ENCODE results near the gene RNASEH2A.
A peak's percentile ranks its signal among the peaks of the same experiment; 100 is the strongest.

The RNASEH2A gene

GRCh38 chr19:12806242-12807081 lies at the start of gene RNASEH2A:
Gene RNASEH2A (plus strand): TSS chr19:12806584. CDS start chr19:12806674, 90 bp downstream.
- peak; percentile 98 for DNase-seq (ENCODE audit: low spot score)

- DNase-seq (ENCODE audit: low spot score), result peak; percentile 95
Measured at GRCh38 chr19:12757544-12758274, 48.7 kb upstream of the RNASEH2A start.

- DNase-seq (ENCODE audit: low spot score), result no peak
Measured at GRCh38 chr19:12759686-12760085, 46.7 kb upstream of the RNASEH2A start.

GRCh38 chr19:12763100-12763499 lies 43.3 kb upstream of the RNASEH2A start:
- no peak for DNase-seq (ENCODE audit: low spot score)

GRCh38 chr19:12764698-12765097 lies 41.7 kb upstream of the RNASEH2A start:
- no peak for DNase-seq (ENCODE audit: low spot score)

GRCh38 chr19:12766051-12766521 lies 40.3 kb upstream of the RNASEH2A start:
- DNase-seq (ENCODE audit: low spot score), result peak; percentile 93

GRCh38 chr19:12767150-12767549 lies 39.2 kb upstream of the RNASEH2A start:
- DNase-seq (ENCODE audit: low spot score), result no peak

GRCh38 chr19:12767666-12768065 lies 38.7 kb upstream of the RNASEH2A start:
- DNase-seq (ENCODE audit: low spot score), result no peak

- DNase-seq (ENCODE audit: low spot score), result no peak
Measured at GRCh38 chr19:12769689-12770088, 36.7 kb upstream of the RNASEH2A start.

- DNase-seq (ENCODE audit: low spot score), result no peak
Measured at GRCh38 chr19:12770922-12771321, 35.5 kb upstream of the RNASEH2A start.

- no peak for DNase-seq (ENCODE audit: low spot score)
Measured at GRCh38 chr19:12772323-12772722, 34.1 kb upstream of the RNASEH2A start.

GRCh38 chr19:12773571-12773970 lies 32.8 kb upstream of the RNASEH2A start:
- no peak for DNase-seq (ENCODE audit: low spot score)

GRCh38 chr19:12774588-12775555 lies 31.5 kb upstream of the RNASEH2A start, which contains the start of gene HOOK2:
Gene HOOK2 (minus strand): TSS chr19:12775552. CDS start chr19:12775449, 103 bp downstream.
- no peak for DNase-seq (ENCODE audit: low spot score)

- DNase-seq (ENCODE audit: low spot score), result peak; percentile 88
Measured at GRCh38 chr19:12777217-12778016, 29.0 kb upstream of the RNASEH2A start.

GRCh38 chr19:12778017-12778904 lies 28.1 kb upstream of the RNASEH2A start:
- DNase-seq (ENCODE audit: low spot score), result peak; percentile 79

GRCh38 chr19:12778905-12779161 lies 27.6 kb upstream of the RNASEH2A start:
- no peak for DNase-seq (ENCODE audit: low spot score)

- DNase-seq (ENCODE audit: low spot score), result no peak
Measured at GRCh38 chr19:12779162-12779993, 27.0 kb upstream of the RNASEH2A start.

GRCh38 chr19:12782174-12782423 lies 24.3 kb upstream of the RNASEH2A start:
- DNase-seq (ENCODE audit: low spot score), result no peak

Measured in D341Med (cell line).